NCI-H1694 (cell line): ENCODE measurements around the gene SCN9A.

ENCODE experiments used
- DNase-seq: peaks from one replicate; lab custom pipeline; 2025; lab: John Stamatoyannopoulos, UW

Gene SCN9A

GRCh38 chr2:166179201-166179600 is 196.5 kb downstream of the SCN9A start:
- no peak for DNase-seq

GRCh38 chr2:166173263-166173662 is 202.5 kb downstream of the SCN9A start:
- DNase-seq: no peak

DNA sequence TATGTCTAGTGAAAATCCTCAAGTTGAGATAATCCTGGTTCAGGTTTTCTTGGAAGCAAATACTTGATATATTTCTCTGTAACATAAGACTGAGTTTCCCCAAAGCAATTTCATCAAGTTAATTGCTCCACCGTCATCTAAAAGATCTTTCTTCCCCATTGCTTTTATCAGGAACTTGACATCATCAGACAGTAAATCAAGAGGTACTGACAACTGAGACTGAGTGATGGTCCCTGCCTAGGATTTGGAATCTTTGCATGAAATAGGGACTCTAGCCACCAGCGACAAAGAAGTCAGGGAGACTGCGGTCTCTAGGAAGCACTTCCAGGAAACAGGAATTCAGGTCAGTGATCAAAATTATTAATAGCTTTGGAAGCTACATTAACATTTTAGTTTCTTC is 204.5 kb downstream of the SCN9A start:
- no peak for DNase-seq

DNA sequence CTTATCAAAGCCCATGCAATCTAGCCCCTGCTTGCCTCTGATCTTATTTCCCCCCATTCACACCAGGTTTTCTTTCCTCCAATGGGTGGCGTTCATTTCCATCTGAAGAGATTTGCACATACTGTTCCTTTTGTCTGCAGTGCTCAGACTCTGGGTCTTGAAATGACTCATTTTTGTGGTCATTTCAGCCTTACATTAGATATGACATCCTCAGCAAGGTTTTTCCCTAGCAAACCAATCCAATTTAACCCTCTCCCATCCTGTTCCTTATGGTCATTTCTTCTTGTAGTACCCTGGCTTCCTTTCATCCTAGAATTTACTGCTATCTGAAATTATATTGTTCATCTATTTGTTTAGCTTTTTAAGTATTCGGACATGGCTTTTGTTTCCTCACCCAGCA is 205.4 kb downstream of the SCN9A start:
- no peak for DNase-seq

- DNase-seq: no peak
These were observed 208.3 kb downstream of the SCN9A start for GRCh38 chr2:166167449-166167848.

DNA sequence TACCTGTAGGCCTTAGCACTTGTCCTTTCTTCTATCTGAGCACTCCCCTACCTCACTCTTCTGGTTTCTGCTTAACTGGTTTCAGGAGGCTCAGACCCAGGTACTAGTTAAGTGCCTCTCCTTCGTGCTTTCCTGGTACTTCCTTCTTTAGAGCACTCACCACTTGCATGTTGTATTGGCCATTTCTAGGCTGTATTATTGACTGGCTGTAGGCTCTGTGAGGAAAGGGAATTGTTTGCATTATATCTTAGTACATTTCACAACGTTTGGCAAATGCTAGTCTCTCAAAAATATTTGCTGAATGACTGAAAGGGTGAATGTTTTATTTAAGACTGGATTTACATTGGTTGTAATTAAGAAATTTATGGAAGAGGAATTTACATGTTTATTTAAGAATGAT is 212.0 kb downstream of the SCN9A start:
- DNase-seq: no peak

DNA sequence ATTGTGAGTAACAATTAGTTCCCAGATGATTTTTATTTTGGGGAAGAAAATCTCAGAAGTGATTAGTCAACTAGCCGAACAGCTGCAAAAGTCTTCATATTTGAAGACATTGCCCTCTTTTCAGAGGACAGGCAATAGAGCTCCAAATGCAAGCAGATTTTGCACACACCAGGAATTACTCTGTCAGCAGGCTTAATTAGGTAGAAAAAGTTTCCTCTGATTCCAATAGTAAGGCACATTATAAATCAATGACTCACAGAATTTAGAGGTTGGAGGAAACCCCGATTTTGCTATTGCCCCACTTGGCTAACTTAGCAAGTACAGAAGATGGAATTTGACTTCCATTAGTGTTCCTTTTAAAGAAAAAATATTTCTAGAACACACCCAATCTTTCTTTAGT is 217.2 kb downstream of the SCN9A start:
- no peak for DNase-seq

DNA sequence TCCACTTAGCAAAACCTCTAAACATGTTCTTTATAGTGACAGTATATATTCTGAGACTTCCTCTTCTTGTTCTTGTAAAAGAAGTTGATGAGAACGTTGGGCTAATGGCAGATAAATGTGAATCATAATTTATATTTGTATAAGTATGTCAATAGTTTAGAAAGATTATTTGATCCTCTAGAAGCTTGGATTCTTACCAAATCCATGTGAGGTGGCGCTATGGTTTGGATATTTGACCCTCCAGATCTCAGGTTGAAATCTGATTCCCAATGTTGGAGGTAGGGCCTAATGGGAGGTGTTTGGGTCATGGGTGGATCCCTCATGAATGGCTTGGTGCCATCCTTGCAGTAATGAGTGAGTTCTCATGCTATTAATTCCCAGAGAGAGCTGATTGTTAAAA is 218.2 kb downstream of the SCN9A start:
- no peak for DNase-seq

DNA sequence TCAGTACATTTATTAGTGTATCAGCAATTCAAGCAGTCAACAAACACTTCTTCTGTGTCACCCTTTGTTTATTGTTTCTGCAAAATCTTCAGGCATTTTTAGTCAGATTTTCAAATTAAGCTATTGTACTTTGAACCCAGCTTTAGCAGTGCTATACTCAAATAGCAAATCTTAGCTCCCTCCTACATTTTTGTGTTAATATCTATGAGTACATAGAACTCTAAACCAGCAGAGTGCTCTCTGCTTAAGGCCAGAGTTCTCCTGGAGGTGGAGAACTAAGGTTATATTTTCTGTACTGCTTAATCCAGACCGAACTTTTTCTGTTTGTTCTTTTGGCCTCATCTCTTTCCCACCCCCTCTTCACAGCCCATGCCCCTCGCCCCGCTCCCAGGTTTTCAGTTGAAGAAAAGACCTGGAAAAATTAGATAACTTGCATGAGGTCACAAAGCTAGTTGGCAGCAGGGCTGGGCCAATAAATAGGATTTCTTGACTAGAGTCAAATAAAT is 218.7 kb downstream of the SCN9A start:
- no peak for DNase-seq

DNA sequence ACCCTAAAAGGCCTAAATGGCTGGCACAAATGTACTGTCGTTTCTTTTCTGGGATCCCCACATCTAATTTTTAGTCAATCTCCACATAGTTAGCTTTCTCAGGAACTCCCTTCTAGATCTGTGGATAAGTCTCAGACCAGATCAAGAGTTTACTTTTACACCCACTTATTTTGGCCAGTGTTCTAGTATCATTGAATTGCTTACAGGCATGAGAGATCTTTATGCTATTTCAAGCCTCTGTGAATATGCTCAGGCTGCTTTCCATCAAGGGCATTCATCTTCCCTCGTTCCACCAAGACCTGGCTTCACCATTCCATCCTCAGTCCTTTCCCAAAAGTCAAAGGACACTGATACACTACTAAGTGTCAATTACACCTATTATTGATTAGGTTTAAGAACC is 220.2 kb downstream of the SCN9A start:
- no peak for DNase-seq

DNA sequence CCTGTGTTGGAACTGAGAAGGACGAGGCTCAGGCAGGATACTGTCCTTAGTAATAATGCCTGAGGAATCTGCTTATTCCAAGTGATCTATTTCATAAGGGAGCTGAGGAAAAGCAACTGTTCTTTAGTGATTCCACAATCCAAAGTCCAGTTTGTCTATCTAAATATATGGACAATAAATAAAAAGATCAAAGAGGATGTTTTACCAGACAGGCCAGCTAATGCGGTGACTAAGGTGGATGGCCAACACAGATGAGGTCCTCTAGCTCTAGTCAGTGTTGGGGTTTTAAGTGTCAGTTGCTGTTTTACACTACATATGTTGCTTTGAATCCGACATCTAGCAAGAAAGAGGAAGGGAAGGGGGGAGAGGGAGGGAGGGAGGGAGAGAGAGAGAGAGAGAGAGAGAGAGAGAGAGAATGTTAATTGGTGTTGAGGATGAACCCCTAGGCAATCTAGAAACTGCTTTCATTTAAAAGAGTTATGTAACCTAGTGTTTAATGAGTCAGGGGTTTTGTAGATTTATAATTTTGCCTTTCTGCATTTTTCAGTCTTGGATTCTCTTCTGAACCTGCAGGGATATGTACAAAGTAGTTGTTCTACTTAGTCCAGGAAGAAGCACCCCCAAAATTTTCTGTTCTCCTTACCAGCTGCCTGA is 220.9 kb downstream of the SCN9A start:
- DNase-seq: no peak

DNA sequence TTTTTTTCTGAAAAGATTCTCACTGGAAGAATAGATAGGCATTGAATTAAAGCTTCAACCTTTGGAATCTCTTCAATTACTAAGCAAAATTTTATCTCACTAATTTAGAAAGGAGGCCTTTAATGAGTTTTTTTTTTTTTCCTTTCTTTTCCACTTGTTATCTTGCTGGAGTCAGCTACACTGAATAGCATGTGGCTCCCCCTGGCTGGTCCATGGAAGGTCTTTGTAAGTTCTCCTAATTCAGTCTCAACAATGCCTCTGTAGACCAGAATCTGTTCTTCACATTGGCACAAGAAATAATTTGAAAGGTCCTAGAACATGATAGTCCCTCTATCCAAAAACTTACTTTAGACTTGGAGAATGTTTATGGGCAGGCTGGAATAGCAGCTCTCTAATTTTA is 223.7 kb downstream of the SCN9A start:
- no peak for DNase-seq

GRCh38 chr2:166148500-166149400 is 227.0 kb downstream of the SCN9A start:
- no peak for DNase-seq

DNA sequence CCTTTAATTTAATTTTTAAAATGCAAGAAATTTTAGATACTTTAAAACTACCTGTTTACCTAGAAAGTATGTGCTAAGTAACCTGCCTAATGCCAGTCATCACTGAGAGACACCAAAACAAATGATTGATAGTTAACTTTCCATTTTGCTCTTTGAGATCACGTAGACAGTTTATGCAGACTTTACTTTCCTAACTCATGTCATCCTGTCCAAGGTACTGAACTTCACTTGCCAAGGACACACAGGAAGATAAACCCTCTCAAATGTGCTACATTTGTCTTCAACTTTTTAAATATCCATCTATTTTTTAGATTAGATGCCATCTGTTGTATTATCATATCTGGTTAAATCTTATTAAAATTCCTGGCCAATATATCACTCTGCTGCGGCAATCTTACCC is 227.9 kb downstream of the SCN9A start:
- no peak for DNase-seq
